Measurements from ENCODE around the gene RARB. TPM values are rescaled to one million over a fixed set of nuclear protein-coding genes. Genes with fewer than 3 reads are reported as not detected.

Gene RARB
- total RNA-seq, 3 donors from 2014 or later: 1.2 to 8.7 (median 1.9) TPM

GRCh38 chr3:25495726-25496253 lies 67.7 kb downstream of the RARB start:
- intact Hi-C loops (cut with DNase I, micrococcal nuclease): no loop called here
- Histone ChIP-seq H3K4me1 (ENCODE audit: low read depth) (no peaks in the 10 kb centered on the region), H3K4me3 (no peak overlapping the region), H3K9me3 (peaks cover 14% of the 10 kb centered on the region), H3K36me3 (ENCODE audit: low read depth) (no peaks in the 10 kb centered on the region)
- TF ChIP-seq CTCF (IDR thresholded peaks at IDR 0.05): no peak
- no peak for ATAC-seq
- no peak for DNase-seq

GRCh38 chr3:25497096-25497495 lies 69.0 kb downstream of the RARB start:
- intact Hi-C loops (cut with DNase I, micrococcal nuclease): no loop called here
- ATAC-seq (no peak), DNase-seq (no peak)
- no peak for TF ChIP-seq CTCF (IDR thresholded peaks at IDR 0.05)
- Histone ChIP-seq H3K36me3 (ENCODE audit: low read depth) (no peaks in the 10 kb centered on the region), H3K4me3 (no peak overlapping the region), H3K4me1 (ENCODE audit: low read depth) (no peaks in the 10 kb centered on the region), H3K9me3 (peaks cover 14% of the 10 kb centered on the region)

GRCh38 chr3:25500706-25501210 lies 72.7 kb downstream of the RARB start:
- no peak for DNase-seq
- no peak for TF ChIP-seq CTCF (IDR thresholded peaks at IDR 0.05)
- no peak overlapping the region for H3K4me3 ChIP-seq
- H3K9me3 ChIP-seq: no peaks in the 10 kb centered on the region
- no peaks in the 10 kb centered on the region for H3K4me1 ChIP-seq (ENCODE audit: low read depth)
- H3K36me3 ChIP-seq (ENCODE audit: low read depth): no peaks in the 10 kb centered on the region
- no peak for ATAC-seq
- intact Hi-C loops (cut with DNase I, micrococcal nuclease): no loop called here

- Histone ChIP-seq H3K4me1 (ENCODE audit: low read depth) (no peaks in the 10 kb centered on the region), H3K36me3 (ENCODE audit: low read depth) (no peaks in the 10 kb centered on the region), H3K9me3 (no peaks in the 10 kb centered on the region), H3K4me3 (no peak overlapping the region)
- DNase-seq: no peak
- no peak for ATAC-seq
- no peak for TF ChIP-seq CTCF (IDR thresholded peaks at IDR 0.05)
- intact Hi-C loops (cut with DNase I, micrococcal nuclease): no loop called here
Observed at GRCh38 chr3:25502233-25502632, 74.2 kb downstream of the RARB start.

- intact Hi-C loops (cut with DNase I, micrococcal nuclease): no loop called here
- Histone ChIP-seq H3K4me3 (no peak overlapping the region), H3K4me1 (ENCODE audit: low read depth) (no peaks in the 10 kb centered on the region), H3K36me3 (ENCODE audit: low read depth) (no peaks in the 10 kb centered on the region), H3K9me3 (no peaks in the 10 kb centered on the region)
- TF ChIP-seq CTCF (IDR thresholded peaks at IDR 0.05): no peak
- no peak for DNase-seq
- no peak for ATAC-seq
Observed at GRCh38 chr3:25503898-25504301, 75.8 kb downstream of the RARB start.

GRCh38 chr3:25505581-25505980 lies 77.5 kb downstream of the RARB start:
- intact Hi-C loops (cut with DNase I, micrococcal nuclease): no loop called here
- Histone ChIP-seq H3K36me3 (ENCODE audit: low read depth) (no peaks in the 10 kb centered on the region), H3K9me3 (no peaks in the 10 kb centered on the region), H3K4me3 (no peak overlapping the region), H3K4me1 (ENCODE audit: low read depth) (no peaks in the 10 kb centered on the region)
- ATAC-seq: no peak
- DNase-seq: no peak
- TF ChIP-seq CTCF (IDR thresholded peaks at IDR 0.05): no peak
